Osteocyte (in vitro differentiated cells): ENCODE results near the gene GALNTL6. TPM values are rescaled to one million over a fixed set of nuclear protein-coding genes. Genes with fewer than 3 reads are reported as not detected.

ENCODE experiments used
- DNase-seq: peaks from one replicate; pipeline ENCODE4 v3.0.0; 2021; ENCODE audit warnings: mixed read lengths; ENCODE audit not compliant: unreplicated experiment; ENCODE audit errors: extremely low spot score
- H3K27ac Mint-ChIP-seq: one replicate; pipeline ENCODE4 v1.8.0; 2021; ENCODE audit warnings: mild to moderate bottlenecking, mixed read lengths; ENCODE audit not compliant: unreplicated experiment
- H3K27me3 Mint-ChIP-seq: one replicate; pipeline ENCODE4 v1.8.0; 2021; ENCODE audit warnings: mixed read lengths; ENCODE audit not compliant: unreplicated experiment
- H3K36me3 Mint-ChIP-seq: one replicate; pipeline ENCODE4 v1.8.0; 2021; ENCODE audit warnings: mixed read lengths; ENCODE audit not compliant: unreplicated experiment
- H3K4me1 Mint-ChIP-seq: one replicate; pipeline ENCODE4 v1.8.0; 2021; ENCODE audit warnings: mixed read lengths; ENCODE audit not compliant: unreplicated experiment
- H3K4me3 Mint-ChIP-seq: one replicate; pipeline ENCODE4 v1.8.0; 2021; ENCODE audit warnings: mild to moderate bottlenecking, moderate library complexity, mixed read lengths; ENCODE audit not compliant: unreplicated experiment
- H3K9me3 Mint-ChIP-seq: one replicate; pipeline ENCODE4 v1.8.0; 2021; ENCODE audit warnings: mixed read lengths; ENCODE audit not compliant: unreplicated experiment
- total RNA-seq: library from RNA; stranded (reverse); gene quantifications from 2 replicates; pipeline ENCODE4 v1.2.1, GENCODE V29; 2021
- TF ChIP-seq, protein P1 (sequence below): fragments of 200-600 bp; sonication (generic); IDR thresholded peaks from 2 replicates; pipeline ENCODE4 v1.5.0; 2021; ENCODE audit warnings: antibody characterized with exemption, mild to moderate bottlenecking, moderate library complexity

The GALNTL6 gene
- total RNA-seq, 1 donor from 2014 or later = not detected

DNA sequence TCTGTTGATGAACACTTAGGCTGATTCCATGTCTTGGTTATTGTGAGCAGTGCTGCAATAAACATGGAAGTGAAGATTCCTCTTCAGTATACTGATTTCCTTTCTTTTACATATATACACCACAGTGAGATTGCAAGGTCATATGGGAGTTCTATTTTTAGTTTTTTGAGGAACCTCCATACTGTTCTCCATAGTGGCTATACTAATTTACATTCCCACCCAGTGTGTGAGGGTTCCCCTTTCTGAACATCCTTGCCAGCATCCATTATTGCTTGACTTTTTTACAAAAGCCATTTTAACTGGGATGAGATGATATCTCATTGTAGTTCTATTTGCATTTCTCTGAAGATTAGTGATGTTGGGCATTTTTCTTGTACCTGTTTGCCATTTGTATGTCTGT, 1274.9 kb downstream of the GALNTL6 start:
- no peaks in the 10 kb centered on the region for H3K36me3 Mint-ChIP-seq

More for the DNA sequence above, 1274.9 kb downstream of the GALNTL6 start:
- TF ChIP-seq, protein P1, sequence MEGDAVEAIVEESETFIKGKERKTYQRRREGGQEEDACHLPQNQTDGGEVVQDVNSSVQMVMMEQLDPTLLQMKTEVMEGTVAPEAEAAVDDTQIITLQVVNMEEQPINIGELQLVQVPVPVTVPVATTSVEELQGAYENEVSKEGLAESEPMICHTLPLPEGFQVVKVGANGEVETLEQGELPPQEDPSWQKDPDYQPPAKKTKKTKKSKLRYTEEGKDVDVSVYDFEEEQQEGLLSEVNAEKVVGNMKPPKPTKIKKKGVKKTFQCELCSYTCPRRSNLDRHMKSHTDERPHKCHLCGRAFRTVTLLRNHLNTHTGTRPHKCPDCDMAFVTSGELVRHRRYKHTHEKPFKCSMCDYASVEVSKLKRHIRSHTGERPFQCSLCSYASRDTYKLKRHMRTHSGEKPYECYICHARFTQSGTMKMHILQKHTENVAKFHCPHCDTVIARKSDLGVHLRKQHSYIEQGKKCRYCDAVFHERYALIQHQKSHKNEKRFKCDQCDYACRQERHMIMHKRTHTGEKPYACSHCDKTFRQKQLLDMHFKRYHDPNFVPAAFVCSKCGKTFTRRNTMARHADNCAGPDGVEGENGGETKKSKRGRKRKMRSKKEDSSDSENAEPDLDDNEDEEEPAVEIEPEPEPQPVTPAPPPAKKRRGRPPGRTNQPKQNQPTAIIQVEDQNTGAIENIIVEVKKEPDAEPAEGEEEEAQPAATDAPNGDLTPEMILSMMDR = no peak
- Mint-ChIP-seq H3K4me3 (no peak overlapping the region), H3K4me1 (no peaks in the 10 kb centered on the region), H3K27ac (no peak overlapping the region), H3K27me3 (peaks cover 4% of the 10 kb centered on the region), H3K9me3 (peaks cover 9% of the 10 kb centered on the region)
- DNase-seq = no peak
